GM12873 (cell line): ENCODE data around the gene SLC39A13.

Experiments used
- TF ChIP-seq, protein P1 (sequence below): IDR thresholded peaks from 2 replicates; pipeline ENCODE4 v1.5.1; 2012; ENCODE audit warnings: low read depth, mild to moderate bottlenecking, moderate library complexity, low read length, control low read depth; ENCODE audit not compliant: insufficient read depth; ENCODE audit errors: missing control alignments

SLC39A13 gene

GRCh38 chr11:47396049-47396320, 12.4 kb upstream of the SLC39A13 start:
- TF ChIP-seq, protein P1, sequence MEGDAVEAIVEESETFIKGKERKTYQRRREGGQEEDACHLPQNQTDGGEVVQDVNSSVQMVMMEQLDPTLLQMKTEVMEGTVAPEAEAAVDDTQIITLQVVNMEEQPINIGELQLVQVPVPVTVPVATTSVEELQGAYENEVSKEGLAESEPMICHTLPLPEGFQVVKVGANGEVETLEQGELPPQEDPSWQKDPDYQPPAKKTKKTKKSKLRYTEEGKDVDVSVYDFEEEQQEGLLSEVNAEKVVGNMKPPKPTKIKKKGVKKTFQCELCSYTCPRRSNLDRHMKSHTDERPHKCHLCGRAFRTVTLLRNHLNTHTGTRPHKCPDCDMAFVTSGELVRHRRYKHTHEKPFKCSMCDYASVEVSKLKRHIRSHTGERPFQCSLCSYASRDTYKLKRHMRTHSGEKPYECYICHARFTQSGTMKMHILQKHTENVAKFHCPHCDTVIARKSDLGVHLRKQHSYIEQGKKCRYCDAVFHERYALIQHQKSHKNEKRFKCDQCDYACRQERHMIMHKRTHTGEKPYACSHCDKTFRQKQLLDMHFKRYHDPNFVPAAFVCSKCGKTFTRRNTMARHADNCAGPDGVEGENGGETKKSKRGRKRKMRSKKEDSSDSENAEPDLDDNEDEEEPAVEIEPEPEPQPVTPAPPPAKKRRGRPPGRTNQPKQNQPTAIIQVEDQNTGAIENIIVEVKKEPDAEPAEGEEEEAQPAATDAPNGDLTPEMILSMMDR, result no peak

- TF ChIP-seq, protein P1, result no peak
Measured at GRCh38 chr11:47398011-47398410, 10.4 kb upstream of the SLC39A13 start.

- TF ChIP-seq, protein P1, result no peak
Measured at GRCh38 chr11:47398551-47398950, 9.8 kb upstream of the SLC39A13 start.

- TF ChIP-seq, protein P1, result no peak
Measured at GRCh38 chr11:47399860-47400767, 8.3 kb upstream of the SLC39A13 start.

- TF ChIP-seq, protein P1, result no peak
Measured at GRCh38 chr11:47400768-47401279, 7.6 kb upstream of the SLC39A13 start.

- TF ChIP-seq, protein P1, result no peak
Measured at GRCh38 chr11:47403135-47403534, 5.3 kb upstream of the SLC39A13 start.

GRCh38 chr11:47403571-47403970, 4.8 kb upstream of the SLC39A13 start:
- TF ChIP-seq, protein P1, result no peak
